Activated CD8-positive, alpha-beta memory T cell treated with anti-CD3 and anti-CD28 coated beads for 1 hour (primary cell): ENCODE data around the gene PSMD9.
"Not testable (repeated sequence)": the region's sequence is repeated elsewhere in the genome, so short reads cannot be mapped to it uniquely, and the experiment has no call there.

Experiments
- DNase-seq, 2 donors: peaks; one replicate each; pipeline ENCODE4 v3.0.0-alpha.2; 2020; ENCODE audit warnings: low read depth in 1 of 2; ENCODE audit errors: extremely low read depth in 1 of 2

The PSMD9 gene

DNA sequence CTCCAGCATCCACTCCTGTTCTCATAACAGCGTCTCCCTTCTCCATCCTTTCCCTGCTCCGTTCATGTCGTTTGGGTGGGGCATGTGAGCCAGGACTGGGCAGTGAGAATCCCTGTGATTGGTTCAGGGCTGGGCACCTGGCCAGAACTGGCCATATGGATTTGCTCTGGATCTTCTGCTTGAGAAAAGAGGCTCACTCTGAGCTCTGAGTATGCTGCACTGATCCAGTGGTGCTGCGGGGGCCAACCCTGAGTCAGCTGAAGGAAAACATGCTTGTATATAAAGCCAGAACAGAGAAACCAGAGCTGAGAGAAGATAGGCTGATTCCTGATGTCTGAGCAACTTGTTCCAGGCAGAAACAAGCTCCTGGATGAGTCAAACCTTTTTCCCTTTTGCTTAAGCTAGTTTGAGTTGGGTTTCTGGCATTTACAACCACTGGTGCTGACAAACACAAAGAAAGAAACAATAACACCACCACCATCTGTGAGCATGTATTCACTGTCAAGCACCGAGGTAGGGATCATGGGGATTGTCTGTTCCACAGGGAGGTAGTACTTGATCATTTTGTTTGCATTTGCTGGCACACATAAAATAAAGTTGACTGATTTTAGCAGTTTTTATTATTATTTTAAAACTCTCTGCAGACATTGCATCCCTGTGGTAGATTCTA is 15.9 kb upstream of the PSMD9 start:
- no peak for DNase-seq

DNA sequence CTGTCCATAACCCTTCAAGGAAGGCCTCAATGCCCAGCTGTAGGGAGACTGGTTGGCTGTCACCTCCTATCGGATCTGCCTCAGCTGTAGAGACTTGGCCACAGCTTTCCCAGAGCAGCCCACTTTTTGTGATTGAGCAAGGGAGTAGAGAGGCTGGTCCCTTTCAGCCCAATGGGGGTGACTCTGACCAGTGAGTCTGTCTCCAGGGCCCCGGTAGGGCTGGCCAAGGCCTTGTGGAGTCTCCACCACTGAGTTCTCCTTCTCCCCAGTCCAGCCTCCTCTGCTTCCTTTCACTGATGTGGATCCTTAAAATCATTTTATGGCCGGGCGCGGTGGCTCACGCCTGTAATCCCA is 15.4 kb upstream of the PSMD9 start:
- DNase-seq = no peak

DNA sequence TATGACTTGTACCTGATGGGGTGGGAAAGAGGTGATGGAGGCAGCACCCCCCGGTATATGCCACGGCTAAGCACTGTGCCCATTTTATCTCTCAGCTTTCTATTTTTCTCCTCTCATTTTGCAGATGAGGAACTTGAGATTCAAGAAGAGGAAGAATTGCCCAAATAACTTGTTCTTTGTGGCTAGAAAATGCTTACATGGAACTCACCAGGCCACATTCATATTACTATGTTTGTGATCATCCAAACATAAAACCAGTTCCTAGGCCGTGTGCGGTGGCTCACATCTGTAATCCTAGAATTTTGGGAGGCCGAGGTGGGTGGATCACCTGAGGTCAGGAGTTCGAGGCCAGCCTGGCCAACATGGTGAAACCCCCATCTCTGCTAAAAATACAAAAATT is 14.5 kb upstream of the PSMD9 start:
- DNase-seq = no peak

DNA sequence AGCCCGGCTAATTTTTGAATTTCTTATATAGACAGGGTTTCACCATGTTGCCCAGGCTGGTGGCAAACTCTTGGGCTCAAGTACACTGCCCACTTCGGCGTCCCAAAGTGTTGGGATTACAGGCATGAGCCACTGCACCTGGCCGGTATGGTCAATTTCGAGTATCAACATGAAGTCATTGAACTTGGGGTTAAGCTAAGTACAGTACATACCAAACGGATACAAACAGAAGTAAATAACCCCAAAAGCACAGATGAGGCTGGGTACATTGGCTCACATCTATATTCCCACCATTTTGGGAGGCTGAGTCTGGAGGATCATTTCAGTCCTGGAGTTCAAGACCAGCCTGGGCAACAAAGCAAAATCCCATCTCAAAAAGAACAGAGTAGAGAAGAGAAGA is 13.0 kb upstream of the PSMD9 start:
- no peak for DNase-seq

DNA sequence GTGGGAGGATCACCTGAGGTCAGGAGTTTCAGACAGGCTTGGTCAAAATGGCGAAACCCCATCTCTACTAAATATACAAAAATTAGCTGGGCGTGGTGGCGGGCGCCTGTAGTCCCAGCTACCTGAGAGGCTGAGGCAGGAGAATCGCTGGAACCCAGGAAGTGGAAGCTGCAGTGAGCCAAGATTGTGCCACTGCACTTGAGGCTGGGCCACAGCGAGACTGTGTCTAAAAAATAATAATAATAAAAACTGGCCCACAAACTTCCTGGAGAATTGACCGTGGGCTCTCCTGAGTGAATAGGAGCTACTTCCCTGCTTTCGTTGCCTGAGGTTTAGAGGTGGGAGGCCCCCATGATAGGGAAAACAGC is 12.5 kb upstream of the PSMD9 start:
- not testable (repeated sequence) for DNase-seq

DNA sequence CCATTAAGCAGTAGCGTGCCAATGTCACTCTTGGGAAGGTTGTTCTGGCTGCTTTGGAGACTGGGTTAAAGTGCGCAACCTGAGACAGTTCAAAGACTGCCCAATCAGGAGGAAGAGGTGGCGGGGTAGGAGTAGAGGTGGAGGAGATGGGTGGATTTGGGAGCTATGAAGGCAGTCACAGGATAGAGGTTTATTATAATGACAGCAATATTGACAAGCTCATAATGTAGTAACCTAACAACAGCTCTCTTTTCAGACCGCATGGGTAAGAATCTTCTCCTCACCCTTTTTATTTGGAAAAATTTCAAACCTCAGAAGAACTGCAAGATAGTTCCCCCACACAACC is 5.3 kb upstream of the PSMD9 start:
- DNase-seq = no peak

DNA sequence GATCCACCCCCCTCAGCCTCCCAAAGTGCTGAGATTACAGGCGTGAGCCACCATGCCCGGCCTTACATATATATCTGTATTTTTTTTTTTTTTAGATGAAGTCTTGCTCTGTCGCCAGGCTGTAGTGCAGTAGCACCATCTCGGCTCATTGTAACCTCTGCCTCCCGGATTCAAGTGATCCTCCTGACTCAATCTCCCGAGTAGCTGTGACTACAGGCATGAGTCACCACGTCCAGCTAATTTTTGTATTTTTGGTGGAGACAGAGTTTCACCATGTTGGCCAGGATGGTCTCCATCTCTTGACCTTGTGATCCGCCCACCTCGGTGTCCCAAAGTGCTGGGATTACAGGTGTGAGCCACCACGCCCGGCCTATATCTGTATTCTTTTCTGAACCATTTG is 3.5 kb upstream of the PSMD9 start:
- not testable (repeated sequence) for DNase-seq

DNA sequence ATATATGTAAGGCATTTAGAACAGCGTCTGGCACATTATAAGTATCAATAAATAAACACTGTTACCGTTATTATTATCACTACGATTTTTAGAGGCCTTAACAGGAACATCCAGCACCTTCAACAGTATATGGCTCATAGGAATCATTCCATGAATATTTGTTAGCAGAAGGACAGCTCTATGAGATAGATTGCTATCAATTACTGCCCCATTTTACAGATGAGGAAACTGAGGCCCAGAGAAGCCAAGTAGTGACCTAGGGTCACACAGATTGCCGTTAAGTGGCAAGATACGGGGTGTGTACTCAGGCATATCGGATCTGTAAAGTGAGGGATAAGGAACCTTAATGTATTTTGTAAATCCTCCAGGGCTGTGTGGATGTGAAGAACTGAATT is 510 bp upstream of the PSMD9 start:
- DNase-seq = no peak

DNA sequence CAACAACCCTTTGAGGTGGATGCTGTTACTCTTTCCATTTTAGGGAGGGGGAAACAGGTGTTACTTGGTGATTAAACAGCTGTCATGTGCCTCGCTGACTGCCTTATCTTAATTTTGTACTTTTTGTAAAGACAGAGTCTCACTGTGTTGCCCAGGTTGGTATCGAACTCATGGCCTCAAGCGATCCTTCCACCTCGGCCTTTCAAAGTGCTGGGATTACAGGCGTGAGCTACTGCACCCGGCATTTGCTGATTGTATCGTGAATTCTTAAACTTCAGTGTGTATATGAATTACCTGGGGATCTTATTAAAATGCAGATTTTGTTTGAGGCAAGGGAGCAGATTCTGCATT is 659 bp downstream of the PSMD9 start:
- DNase-seq = no peak

DNA sequence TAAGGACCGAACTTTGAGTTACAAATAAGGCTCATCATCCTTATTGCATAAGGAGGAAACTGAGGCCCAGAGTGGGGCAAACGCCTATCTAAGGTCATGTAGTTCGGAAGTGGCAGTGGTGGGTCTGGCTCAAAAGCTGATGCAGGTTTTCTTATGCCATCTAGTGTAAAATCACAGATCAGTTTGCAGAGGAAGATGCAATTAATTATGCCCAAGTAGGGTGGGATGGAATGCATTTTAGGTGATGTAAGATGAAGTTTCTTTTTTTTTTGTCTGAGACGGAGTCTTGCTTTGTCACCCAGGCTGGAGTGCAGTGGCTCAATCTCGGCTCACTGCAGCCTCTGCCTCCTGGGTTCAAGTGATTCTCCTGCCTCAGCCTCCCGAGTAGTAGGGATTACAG is 1.1 kb downstream of the PSMD9 start:
- not testable (repeated sequence) for DNase-seq

DNA sequence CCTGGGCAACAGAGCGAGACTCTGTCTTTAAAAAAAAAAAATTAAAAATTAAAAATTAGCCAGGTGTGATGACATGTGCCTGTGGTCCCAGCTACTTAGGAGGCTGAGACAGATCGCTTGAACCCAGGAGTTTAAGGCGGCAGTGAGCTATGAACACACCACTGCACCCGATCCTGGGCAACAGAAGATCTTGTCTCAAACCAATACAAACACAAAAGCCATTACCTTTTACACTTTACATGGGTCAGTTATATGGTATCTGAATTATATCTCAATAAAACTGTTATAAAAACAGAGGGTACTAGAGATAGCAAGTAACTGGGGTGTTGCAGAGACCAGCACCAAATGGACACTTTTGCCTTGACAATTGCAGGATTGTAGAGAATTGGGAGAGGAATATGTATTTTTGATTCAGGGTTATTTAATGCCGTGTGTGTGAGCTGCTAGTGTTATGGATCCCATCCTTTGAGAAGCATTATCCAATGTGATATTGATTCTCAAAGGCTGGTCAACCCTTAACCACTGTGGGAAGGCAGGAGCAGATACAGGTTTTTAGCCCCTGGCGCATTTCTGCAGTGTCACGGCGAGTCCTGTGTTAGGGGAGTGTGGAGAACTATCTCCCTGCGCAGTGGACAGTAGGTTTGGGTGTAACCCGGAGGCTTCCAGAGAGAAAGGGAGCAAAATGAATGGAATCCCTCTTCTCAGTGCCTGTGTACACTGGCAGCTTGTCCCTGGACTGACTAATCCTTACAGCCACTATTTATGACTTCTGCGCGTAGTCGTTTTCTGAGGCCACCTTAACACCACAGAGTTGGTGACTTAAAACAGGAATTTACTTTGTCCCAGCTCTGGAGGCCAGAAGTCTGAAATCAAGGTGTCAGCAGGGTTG is 4.3 kb downstream of the PSMD9 start:
- no peak for DNase-seq

DNA sequence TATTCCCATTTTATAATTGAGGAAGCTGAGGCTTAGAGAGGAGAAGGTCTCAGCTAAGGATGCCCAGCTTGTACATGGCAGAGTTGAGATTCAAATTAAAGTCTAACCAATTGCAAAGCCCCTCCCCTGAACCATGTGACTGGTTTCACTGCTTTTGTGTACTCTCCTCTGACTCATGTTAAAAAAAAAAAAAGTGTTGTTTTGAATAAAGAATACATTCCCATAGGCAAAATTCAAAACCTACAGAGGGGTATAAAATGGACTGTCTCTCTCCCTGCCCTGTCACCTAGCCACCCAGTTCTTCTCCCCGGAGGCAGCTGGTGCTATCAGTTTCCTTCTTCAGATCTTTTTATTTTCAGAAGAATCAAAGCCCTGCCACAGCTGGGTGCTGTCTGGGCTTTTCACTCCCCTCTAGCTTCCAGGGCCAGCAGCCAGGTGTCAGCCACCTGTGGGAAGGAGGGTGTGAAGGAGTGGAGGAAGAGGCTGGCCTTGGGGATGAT is 5.4 kb downstream of the PSMD9 start:
- DNase-seq = no peak

DNA sequence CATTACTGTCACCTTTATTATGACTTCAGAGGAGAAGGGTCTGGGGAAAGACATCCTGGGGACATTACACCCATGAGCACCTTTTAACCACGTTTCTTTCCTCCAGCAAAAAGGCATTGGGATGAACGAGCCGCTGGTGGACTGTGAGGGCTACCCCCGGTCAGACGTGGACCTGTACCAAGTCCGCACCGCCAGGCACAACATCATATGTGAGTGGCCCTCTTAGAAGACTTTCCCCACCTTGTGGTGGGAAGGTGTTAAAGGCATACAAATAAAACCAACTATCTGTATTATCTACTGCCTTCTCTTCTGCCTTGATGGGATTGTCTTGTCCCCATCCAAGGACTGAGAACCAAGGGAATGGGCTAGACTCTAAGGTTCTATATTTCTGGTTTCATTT is 6.0 kb downstream of the PSMD9 start:
- DNase-seq = no peak

DNA sequence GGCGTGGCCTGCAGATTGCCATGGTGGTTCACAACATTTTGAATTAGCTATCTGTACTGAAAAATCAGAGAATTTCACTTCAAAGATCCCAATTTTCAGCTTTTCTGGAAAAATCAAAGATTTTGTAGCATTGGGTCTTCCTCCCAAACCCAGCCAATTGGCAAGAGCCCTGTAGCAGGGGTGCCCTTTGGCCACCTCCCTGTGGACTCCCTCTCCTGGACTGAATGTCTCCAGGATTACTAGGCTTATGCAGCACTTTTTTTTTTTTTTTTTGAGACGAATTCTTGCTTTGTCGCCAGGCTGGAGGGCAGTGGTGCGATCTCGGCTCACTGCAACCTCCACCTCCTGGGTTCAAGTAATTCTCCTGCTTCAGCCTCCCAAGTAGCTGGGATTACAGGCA is 9.7 kb downstream of the PSMD9 start:
- DNase-seq = no peak

DNA sequence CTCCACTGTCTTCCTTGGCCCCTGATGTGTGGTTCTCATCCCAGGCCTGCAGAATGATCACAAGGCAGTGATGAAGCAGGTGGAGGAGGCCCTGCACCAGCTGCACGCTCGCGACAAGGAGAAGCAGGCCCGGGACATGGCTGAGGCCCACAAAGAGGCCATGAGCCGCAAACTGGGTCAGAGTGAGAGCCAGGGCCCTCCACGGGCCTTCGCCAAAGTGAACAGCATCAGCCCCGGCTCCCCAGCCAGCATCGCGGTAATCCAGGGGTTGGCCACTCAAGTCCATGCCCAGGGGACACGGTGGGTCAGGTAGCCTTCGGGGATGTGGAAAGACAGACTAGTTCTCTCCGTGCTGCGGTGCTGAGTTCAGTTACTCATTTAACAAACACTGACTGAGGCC is 11.0 kb downstream of the PSMD9 start:
- DNase-seq = no peak

DNA sequence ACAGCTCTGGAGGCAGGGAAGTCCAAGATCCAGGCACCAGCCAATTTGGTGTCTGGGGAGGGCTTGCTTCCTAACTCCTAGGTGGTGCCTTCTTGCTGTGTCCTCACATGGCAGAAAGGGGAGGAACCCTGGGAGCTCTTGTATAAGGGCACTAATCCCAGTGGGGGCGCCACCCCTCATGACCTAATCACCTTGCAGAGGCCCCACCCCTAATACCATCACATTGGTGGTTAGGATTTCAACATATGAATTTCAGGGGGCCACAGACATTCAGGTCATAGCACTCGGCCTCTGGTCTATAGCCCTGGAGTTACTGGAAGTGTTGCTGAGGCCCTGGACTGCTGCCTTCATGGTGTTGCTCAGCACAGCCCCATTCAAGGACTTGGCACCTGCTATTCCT is 14.6 kb downstream of the PSMD9 start:
- no peak for DNase-seq

DNA sequence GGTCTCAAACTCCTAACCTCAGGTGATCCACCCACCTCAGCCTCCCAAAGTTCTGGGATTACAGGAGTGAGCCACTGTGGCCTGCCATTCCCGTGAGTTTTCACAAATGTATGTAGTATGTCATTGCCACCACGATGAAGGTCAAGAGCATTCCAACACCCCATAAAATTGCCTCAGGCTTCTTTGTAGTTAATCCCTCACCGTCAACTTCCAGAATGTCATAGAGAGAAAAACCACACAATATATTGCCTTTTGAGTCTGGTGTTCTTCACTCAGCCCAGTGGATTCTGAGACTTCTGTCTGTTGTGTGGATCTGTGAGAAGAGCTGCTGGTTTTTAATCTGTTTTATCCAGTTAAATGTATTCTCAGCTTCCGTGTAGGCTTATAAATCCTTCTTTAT is 17.2 kb downstream of the PSMD9 start:
- DNase-seq = no peak

DNA sequence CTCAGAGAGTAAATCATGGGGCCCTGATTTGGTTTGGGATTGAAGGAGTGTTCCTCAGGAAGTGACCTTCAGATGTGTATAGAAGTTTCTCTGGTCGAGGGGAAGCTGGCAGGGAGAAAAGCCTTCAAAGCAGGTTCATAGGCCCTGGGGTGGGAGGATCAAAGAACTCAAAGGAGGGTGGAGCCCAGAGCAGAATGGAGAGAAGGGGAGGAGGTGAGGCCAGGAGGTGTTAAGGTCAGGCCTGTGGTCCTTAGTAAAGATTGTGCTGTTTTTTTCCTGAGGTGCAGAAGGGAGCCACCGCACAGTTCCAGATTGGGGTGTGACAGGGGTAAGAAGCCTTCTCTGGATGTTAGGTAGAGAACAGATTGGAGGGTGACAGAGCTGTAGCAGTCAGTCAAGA is 20.1 kb downstream of the PSMD9 start:
- no peak for DNase-seq

DNA sequence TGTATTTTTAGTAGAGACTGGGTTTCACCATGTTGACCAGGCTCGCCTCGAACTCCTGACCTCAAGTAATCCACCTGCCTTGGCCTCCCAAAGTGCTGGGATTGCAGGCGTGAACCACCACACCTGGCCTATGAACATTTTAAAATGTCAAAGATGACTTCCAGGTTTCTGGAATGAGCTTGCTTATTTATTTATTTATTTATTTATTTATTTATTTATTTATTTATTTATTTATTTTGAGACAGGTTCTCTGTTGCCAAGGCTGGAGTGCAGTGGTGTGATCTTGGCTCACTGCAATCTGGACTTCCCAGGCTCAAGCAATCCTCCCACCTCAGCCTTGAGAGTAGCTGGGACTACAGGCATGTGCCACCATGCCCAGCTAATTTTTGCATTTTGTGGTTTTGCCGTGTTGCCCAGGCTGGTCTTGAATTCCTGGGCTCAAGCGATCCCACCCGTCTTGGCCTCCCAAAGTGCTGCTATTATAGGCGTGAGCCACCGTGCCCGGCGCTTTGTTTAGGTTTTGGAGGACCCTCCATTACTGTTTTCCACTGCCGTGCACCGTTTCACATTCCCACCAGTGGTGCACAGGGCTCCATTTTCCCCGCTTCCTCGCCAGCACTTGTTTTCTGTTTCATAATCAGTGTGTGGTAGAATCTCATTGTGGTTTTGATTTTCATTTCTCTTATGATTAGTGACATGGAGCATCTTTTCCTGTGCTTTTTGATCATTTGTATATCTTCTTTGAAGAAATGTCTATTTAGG is 23.4 kb downstream of the PSMD9 start:
- no peak for DNase-seq

DNA sequence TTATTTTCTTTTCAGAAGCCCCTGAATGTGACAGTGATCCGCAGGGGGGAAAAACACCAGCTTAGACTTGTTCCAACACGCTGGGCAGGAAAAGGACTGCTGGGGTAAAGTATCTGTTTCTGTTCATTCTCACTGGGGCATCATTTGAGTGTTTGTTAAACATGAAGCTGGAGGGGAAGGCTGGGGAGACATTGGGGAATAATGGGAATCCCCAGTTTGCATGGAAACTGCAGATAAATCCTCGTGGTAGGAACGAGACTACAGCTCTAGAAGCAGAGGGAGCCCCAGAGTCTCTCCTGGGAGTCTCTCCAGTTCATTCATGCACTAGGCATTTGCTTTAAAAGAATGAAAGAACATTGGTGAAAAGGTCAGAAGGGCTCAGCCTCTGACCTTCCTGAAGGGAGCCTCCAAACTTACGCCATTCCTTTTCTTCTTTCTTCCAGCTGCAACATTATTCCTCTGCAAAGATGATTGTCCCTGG is 27.3 kb downstream of the PSMD9 start:
- no peak for DNase-seq

DNA sequence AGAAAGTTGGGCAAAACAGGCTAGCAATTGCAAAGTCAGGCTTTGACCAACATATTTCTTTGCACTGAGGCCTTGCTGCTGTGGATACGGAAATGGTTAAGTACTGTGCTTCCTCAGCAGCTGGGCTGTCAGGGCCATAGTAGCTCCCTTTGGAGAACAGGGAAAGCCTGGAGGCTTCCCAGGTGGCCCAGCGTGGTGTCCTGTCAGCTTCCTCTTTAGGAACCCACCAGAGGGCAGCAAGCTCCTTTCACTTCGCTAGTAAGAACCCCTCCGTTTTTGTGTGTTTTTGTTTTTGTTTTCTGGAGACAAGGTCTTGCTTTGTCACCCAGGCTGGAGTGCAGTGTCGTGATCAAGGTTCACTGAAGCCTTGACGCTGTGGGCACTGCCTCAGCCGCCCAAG is 28.1 kb downstream of the PSMD9 start:
- no peak for DNase-seq
